H7 (cell line): ENCODE measurements around the gene IGFBP4. TPM values are rescaled to one million over a fixed set of nuclear protein-coding genes. Genes with fewer than 3 reads are reported as not detected.

Experiments
- DNase-seq: peaks from one replicate; pipeline ENCODE4 v3.0.0; 2012
- H3K27me3 ChIP-seq: 2 replicates; pipeline ENCODE4 v1.6.0; 2011; ENCODE audit warnings: mild to moderate bottlenecking, low read length; ENCODE audit not compliant: control insufficient read depth, insufficient read depth
- H3K36me3 ChIP-seq: replicated peaks from 2 replicates; pipeline ENCODE4 v1.5.1; 2011; ENCODE audit warnings: low read length; ENCODE audit not compliant: control insufficient read depth, insufficient read depth
- H3K4me3 ChIP-seq: 2 replicates; pipeline ENCODE4 v1.5.1; 2011; ENCODE audit warnings: low read depth, mild to moderate bottlenecking, control low read depth, low read length, moderate library complexity; ENCODE audit not compliant: insufficient read depth
- total RNA-seq: library from RNA; depleted of rRNA; stranded (reverse); fragments of >200 nt; shearing (Covaris generic); gene quantifications from 2 replicates; pipeline ENCODE4 v1.2.3, GENCODE V29; 2014

The IGFBP4 gene
- total RNA-seq, 1 experiment from 2014 or later, result 24.6 TPM

DNA sequence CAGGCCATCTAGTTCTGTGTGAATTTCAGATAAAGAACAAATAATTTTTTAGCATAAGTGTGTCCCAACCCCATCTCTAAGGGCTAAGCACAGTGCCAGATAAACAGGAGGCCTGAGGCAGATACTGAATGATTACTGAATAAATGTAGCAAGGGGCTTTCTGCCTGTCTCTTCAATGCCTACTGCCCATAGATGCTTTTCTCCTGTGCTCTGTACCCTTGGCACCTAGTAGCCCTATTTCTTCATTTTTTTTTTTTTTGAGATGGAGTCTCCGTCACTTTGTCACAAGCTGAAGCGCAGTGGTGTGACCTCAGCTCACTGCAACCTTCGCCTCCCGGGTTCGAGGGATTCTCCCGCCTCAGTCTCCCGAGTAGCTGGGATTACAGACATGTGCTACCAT, 25.3 kb downstream of the IGFBP4 start:
- Histone ChIP-seq H3K36me3 (no peaks in the 10 kb centered on the region), H3K27me3 (no peaks in the 10 kb centered on the region), H3K4me3 (no peak overlapping the region)
- DNase-seq, result no peak

DNA sequence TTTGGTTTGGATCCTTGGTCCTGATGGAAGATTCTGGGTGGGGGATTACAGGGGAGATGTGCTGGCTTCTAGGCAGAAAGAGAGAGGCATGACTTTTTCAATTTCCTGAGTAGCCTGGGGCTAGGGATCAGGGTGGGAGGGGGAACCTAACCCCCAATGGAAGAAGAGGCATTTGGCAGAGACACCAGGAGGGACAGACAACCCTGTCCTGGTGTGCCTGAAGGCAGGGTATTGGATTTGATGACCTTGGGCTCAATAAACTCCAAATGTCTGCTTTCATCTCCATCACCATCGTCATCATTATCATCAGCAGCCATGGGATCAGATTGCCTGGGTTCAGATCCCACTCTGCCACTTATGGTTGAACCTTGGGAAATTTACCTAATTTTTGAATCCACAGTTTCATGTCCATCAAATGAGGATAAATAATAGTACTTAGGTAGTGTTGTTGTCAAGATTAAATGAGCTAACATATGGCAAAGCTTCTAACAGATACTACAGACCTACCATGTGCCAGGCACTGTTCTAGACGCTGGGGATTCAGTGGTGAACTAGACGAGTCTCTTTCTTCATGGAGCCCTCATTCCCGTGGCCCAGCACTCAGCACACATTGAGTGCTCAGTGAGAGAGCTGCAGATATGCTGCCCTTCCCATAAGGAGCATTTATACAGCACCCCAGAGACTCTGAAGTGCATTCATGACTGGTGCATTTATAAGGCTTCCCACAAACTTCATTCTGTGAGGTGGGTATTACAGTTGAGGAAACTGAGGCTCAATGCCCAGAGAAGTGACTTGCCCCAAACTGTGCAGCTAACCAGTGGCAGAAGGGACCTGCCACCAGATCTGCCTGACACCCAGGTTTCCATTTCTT, 26.8 kb downstream of the IGFBP4 start:
- no peak overlapping the region for H3K4me3 ChIP-seq
- no peaks in the 10 kb centered on the region for H3K36me3 ChIP-seq
- H3K27me3 ChIP-seq, result no peaks in the 10 kb centered on the region
- no peak for DNase-seq

DNA sequence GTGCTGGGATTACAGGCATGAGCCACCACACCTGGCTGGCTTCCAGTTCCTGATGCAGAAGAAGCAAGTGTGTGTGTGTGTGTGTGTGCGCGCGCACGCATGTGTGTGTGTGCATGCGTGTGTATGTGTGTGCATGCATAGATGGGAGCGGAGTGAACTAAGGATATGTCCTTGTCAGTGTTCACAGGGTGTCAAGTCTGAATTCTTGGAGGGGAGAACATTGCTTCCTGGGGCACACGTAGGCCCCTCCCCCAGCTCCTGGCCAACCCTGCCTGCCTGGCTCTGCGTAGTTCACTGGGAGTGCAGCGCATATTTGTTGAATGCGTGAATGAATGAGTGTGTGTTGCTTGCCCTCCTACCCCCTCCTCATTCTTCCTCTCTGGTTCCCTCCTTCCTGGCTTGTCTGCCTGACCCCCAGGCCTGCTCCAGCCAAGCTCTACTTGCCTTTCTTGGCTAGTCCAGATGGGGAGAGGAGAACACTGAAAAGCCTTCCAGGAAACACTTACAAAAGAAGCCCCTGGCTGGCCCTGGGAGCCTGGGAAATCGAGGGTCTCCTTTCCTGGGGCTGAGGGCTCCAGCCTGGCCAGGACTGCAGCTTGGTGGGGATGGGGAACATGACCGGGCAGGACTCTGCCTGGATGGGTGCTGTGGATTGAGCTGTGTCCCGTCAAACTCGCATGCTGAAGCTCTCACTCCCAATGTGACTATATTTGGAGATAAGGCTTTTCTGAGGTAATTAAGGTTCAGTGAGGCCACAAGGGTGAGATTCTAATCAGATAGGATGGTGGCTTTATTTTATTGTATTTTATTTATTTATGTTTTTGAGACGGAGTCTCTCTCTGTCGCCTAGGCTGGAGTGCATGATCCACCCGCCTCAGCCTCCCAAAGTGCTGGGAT, 27.9 kb downstream of the IGFBP4 start:
- H3K4me3 ChIP-seq, result no peak overlapping the region
- H3K36me3 ChIP-seq, result no peaks in the 10 kb centered on the region
- no peak for DNase-seq
- no peaks in the 10 kb centered on the region for H3K27me3 ChIP-seq

DNA sequence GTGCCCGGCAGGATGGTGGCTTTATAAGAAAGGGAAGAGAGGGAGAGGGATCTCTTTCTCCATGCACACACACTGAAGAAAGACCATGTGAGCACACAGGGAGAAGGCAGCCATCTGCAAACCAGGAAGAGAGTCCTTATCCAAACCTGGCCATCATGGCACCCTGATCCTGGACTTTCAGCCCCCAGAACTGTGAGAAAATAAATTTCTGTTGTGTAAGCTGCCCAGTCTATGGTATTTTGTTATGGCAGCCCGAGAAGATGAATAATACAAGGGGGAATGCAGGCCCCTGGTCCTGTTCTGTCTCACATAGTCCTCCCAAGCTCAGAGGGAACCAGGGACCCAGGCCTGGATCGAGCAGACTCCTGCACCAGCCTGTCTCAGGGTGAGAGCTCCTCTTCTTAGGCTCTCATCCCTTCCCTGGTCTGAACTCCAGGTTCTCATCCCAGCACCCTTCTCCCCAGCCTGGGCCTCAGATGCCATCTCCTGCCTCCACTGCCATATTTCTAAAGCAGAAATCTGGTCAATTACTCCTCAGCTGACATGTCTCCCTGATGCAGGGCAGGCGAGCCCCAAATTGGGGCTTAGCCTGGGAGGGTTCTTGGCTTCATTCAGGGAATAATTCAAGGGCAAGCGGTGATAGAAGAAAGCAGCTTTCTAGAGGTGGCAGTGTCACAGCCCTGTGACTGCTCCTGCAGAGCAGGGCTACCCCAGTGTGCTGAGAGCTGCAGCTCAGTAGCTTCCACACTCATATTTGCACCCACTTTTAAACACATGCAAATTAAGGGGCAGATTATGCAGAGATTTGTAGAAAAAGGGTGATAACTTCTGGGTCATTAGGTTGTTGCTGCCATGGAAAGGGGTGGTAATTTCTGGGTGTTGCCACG, 28.8 kb downstream of the IGFBP4 start:
- no peak for DNase-seq
- no peak overlapping the region for H3K4me3 ChIP-seq
- H3K36me3 ChIP-seq, result no peaks in the 10 kb centered on the region
- H3K27me3 ChIP-seq, result no peaks in the 10 kb centered on the region

GRCh38 chr17:40472733-40473452, 29.6 kb downstream of the IGFBP4 start:
- DNase-seq, result no peak
- Histone ChIP-seq H3K36me3 (no peaks in the 10 kb centered on the region), H3K4me3 (no peak overlapping the region), H3K27me3 (no peaks in the 10 kb centered on the region)

DNA sequence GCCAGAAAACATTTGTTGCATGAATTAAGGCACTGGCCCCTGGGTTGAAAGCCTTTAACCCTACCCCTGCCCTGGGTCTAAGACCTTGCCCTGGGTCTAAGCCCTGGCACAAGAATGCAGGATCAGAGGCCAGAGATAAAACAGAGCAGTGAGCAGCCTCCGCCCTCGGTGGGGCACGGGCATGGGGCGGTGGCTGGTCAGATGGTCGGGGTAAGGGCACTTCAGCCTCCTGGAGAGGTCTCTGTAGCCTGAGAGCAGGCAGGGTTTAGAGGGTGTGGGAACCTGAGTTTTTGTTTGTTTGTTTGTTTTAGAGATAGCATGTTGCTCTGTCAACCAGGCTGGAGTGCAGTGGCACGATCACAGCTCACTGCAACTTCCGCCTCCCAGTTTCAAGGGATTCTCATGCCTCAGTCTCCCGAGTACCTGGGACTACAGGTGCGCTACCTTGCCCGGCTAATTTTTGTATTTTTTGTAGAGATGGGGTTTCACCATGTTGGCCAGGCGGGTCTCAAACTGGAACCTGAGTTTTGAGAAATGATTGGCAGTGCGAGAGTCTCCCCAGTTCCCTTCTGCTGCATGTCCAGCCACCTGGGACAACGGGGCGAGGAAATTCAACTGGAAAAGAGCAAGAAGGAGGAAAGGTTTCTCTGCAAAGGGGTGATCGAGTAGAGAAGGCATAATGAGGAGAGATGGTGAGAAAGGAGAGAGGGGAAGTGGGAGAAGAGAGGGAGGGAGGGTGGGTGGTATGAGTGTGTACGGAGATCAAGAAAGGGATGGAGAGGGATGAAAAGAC, 30.5 kb downstream of the IGFBP4 start:
- no peaks in the 10 kb centered on the region for H3K36me3 ChIP-seq
- DNase-seq, result no peak
- H3K27me3 ChIP-seq, result no peaks in the 10 kb centered on the region
- H3K4me3 ChIP-seq, result no peak overlapping the region

- no peak overlapping the region for H3K4me3 ChIP-seq
- H3K36me3 ChIP-seq, result no peaks in the 10 kb centered on the region
- no peak for DNase-seq
- H3K27me3 ChIP-seq, result no peaks in the 10 kb centered on the region
Measured at GRCh38 chr17:40474419-40475002, 31.3 kb downstream of the IGFBP4 start.

DNA sequence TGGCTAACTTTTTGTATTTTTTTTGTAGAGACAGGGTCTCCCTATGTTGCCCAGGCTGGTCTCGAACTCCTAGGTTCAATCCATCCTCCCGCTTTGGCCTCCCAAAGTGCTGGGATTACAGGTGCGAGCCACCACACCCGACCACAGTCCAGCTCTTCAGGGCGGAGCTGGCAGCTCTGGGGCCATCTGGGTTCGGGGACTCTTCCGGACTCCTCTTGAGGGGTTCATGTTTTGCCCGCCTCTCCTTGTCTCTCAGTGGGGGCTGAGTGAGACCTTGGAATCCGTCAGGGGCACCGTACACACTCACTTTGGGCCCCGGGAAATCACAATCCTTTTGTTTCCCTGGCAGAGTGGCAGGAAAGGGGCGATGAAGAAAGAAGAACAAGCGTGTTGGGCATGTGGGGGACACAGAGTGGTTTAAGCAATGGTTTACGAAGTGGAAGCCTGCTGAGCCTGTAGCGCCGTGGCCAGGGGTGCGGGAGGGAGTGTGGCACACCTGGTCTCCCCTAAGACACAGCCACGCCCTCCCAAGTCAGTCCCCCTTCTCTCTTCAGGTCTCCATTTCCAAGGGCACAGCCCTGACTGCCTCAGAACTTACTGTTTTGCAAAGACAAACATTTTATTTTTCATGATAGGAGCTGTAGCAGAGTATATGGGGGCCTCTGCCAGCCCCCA, 32.1 kb downstream of the IGFBP4 start:
- DNase-seq, result no peak
- Histone ChIP-seq H3K36me3 (no peaks in the 10 kb centered on the region), H3K4me3 (no peak overlapping the region), H3K27me3 (no peaks in the 10 kb centered on the region)

DNA sequence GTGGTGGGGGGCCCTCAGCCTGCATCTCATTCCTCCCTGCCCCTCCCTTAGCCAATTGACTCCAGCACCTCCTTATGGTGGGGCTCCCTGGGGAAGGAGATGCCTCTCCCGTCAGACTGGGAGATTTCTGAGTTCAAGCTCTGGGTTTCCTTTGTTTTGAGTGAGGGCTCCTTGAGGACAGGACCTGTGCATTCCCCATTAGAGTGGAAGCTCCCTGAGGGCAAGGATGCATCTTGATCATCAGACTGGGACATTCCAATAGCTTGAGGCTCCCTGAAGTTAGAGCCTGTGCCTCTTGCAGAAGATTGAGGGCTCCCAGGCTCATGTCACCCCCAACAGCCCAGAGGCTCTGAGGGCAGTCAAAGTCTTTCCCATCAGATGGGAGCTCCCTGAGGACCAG, 34.5 kb downstream of the IGFBP4 start:
- H3K4me3 ChIP-seq, result no peak overlapping the region

DNA sequence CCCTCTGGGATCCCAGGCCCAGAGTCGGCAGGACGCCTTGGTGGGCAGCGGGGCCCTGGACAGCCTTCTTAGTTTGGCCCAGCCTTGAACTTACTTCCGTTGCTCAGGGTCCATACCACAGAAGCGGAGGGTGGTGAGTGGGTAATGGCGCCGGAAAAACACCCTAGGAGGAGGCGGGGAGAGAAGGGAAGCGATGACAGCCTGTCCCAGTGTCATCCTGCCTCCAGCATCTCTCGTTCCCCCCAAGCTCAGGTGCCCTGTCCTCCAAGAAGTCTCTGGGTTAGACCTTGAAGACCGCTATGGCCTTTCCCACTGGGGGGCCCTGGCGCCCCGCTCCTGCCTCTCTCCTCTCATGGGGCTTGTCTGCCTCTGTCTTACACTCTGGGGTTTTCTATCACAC, 35.2 kb downstream of the IGFBP4 start:
- no peak overlapping the region for H3K4me3 ChIP-seq
- DNase-seq, result no peak

More for the DNA sequence above, 34.5 kb downstream of the IGFBP4 start:
- no peak for DNase-seq
- no peaks in the 10 kb centered on the region for H3K27me3 ChIP-seq
- no peaks in the 10 kb centered on the region for H3K36me3 ChIP-seq

GRCh38 chr17:40479754-40480480, 36.7 kb downstream of the IGFBP4 start:
- no peak for DNase-seq
- no peaks in the 10 kb centered on the region for H3K36me3 ChIP-seq
- no peaks in the 10 kb centered on the region for H3K27me3 ChIP-seq
- H3K4me3 ChIP-seq, result no peak overlapping the region

More for the DNA sequence above, 35.2 kb downstream of the IGFBP4 start:
- no peaks in the 10 kb centered on the region for H3K36me3 ChIP-seq
- H3K27me3 ChIP-seq, result no peaks in the 10 kb centered on the region

GRCh38 chr17:40480501-40481003, 37.3 kb downstream of the IGFBP4 start:
- no peaks in the 10 kb centered on the region for H3K36me3 ChIP-seq
- H3K27me3 ChIP-seq, result no peaks in the 10 kb centered on the region
- no peak for DNase-seq
- no peak overlapping the region for H3K4me3 ChIP-seq
